HEK293T (cell line): ENCODE data around the gene FXYD6.

Experiments used
- BHLHE40 ChIP-seq: fragments of 450-650 bp; IDR thresholded peaks from 2 replicates; pipeline ENCODE4 v1.6.1; 2016; ENCODE audit warnings: mild to moderate bottlenecking, moderate library complexity, borderline replicate concordance
- ELF4 ChIP-seq: fragments of 450-650 bp; IDR thresholded peaks from 2 replicates; pipeline ENCODE4 v1.6.1; 2017; ENCODE audit warnings: antibody characterized with exemption
- FOXA1 ChIP-seq: fragments of 450-650 bp; IDR thresholded peaks from 2 replicates; pipeline ENCODE4 v1.6.1; 2016; ENCODE audit warnings: mild to moderate bottlenecking
- FOXM1 ChIP-seq: fragments of 450-650 bp; IDR thresholded peaks from 2 replicates; pipeline ENCODE4 v1.6.1; 2017; ENCODE audit warnings: mild to moderate bottlenecking, borderline replicate concordance
- LEF1 ChIP-seq: fragments of 450-650 bp; IDR thresholded peaks from 2 replicates; pipeline ENCODE4 v1.6.1; 2017; ENCODE audit warnings: mild to moderate bottlenecking, borderline replicate concordance
- PKNOX1 ChIP-seq: fragments of 450-650 bp; IDR thresholded peaks from 2 replicates; pipeline ENCODE4 v1.6.1; 2016
- SP1 ChIP-seq: fragments of 450-650 bp; IDR thresholded peaks from 2 replicates; pipeline ENCODE4 v1.6.1; 2017

GRCh38 chr11:117831661-117832415, 44.6 kb downstream of the FXYD6 start:
- TF ChIP-seq SP1, result no peak
- TF ChIP-seq PKNOX1, result no peak
- no peak for TF ChIP-seq FOXM1
- no peak for TF ChIP-seq FOXA1
- no peak for TF ChIP-seq BHLHE40
- TF ChIP-seq LEF1, result no peak
- no peak for TF ChIP-seq ELF4
